IMR-90 (cell line): ENCODE results near the gene SV2B. TPM values are rescaled to one million over a fixed set of nuclear protein-coding genes. Genes with fewer than 3 reads are reported as not detected.

ENCODE experiments used
- ATAC-seq: fragments of 200-7000 bp; cut with Tn5 transposase; 2 replicates; pipeline ENCODE4 v1.9.1; 2020; ENCODE audit warnings: low read depth, mild to moderate bottlenecking, moderate library complexity
- BruUV-seq: library from RNA; stranded (reverse); fragments of 400-500 nt; replicated peaks from 2 replicates; lab custom pipeline; 2021; lab: Mats Ljungman, UMichigan
- CTCF ChIA-PET: fragments of 300-600 bp; formaldehyde crosslinking; extraction: SDS; loops from one replicate; lab custom pipeline; 2021; ENCODE audit warnings: antibody characterized with exemption; lab: Yijun Ruan, JAX
- POLR2A ChIA-PET: fragments of 300-600 bp; sonication (Branson Sonifier 250); formaldehyde crosslinking; loops from one replicate; lab custom pipeline; 2022; ENCODE audit warnings: antibody characterized with exemption; ENCODE audit not compliant: unreplicated experiment; lab: Charles Lee
- DNase-seq: peaks from one replicate; pipeline ENCODE4 v3.0.0; 2013
- H2AFZ ChIP-seq: replicated peaks from 2 replicates; pipeline ENCODE3; 2013; ENCODE audit warnings: low read length, mild to moderate bottlenecking; ENCODE audit not compliant: poor library complexity
- H2AK5ac ChIP-seq: 2 replicates; pipeline ENCODE4 v1.6.1; 2013; ENCODE audit warnings: low read depth, low read length, inconsistent platforms
- H2AK9ac ChIP-seq: replicated peaks from 2 replicates; pipeline ENCODE3; 2013; ENCODE audit warnings: mild to moderate bottlenecking, low read depth, low read length, moderate library complexity; ENCODE audit not compliant: poor library complexity
- H2BK120ac ChIP-seq: 2 replicates; pipeline ENCODE4 v1.6.1; 2013; ENCODE audit warnings: low read depth, low read length, inconsistent platforms
- H2BK15ac ChIP-seq: 3 replicates; pipeline ENCODE4 v1.6.1; 2013; ENCODE audit warnings: low read depth, low read length, inconsistent platforms
- H2BK20ac ChIP-seq: 2 replicates; pipeline ENCODE4 v1.6.1; 2013; ENCODE audit warnings: low read depth, mild to moderate bottlenecking, inconsistent platforms, low read length, moderate library complexity
- H2BK5ac ChIP-seq: 2 replicates; pipeline ENCODE4 v1.6.1; 2013; ENCODE audit warnings: mild to moderate bottlenecking, low read depth, low read length, inconsistent platforms; ENCODE audit not compliant: poor library complexity, severe bottlenecking
- H3K14ac ChIP-seq: replicated peaks from 2 replicates; pipeline ENCODE4 v1.6.1; 2013; ENCODE audit warnings: low read depth, low read length, inconsistent platforms
- H3K18ac ChIP-seq: 2 replicates; pipeline ENCODE4 v1.6.1; 2013; ENCODE audit warnings: low read depth, low read length, control low read depth
- H3K23ac ChIP-seq: 2 replicates; pipeline ENCODE4 v1.6.1; 2013; ENCODE audit warnings: low read depth, low read length, inconsistent platforms
- H3K27ac ChIP-seq: 2 replicates; pipeline ENCODE4 v1.5.1; 2013; ENCODE audit warnings: mild to moderate bottlenecking, control low read depth, low read length; ENCODE audit not compliant: insufficient read depth
- H3K27me3 ChIP-seq: 2 replicates; pipeline ENCODE4 v1.6.1; 2013; ENCODE audit warnings: low read length; ENCODE audit not compliant: control insufficient read depth, insufficient read depth
- H3K36me3 ChIP-seq: 2 replicates; pipeline ENCODE4 v1.6.1; 2013; ENCODE audit warnings: low read length, mixed read lengths; ENCODE audit not compliant: control insufficient read depth, insufficient read depth
- H3K4ac ChIP-seq: 2 replicates; pipeline ENCODE4 v1.6.1; 2013; ENCODE audit warnings: low read depth, low read length, inconsistent platforms
- H3K4me1 ChIP-seq: 2 replicates; pipeline ENCODE4 v1.6.1; 2013; ENCODE audit warnings: low read length, mixed read lengths; ENCODE audit not compliant: control insufficient read depth, insufficient read depth
- H3K4me2 ChIP-seq: 2 replicates; pipeline ENCODE4 v1.6.1; 2013; ENCODE audit warnings: low read depth, mild to moderate bottlenecking, control low read depth, low read length, moderate library complexity
- H3K4me3 ChIP-seq: 2 replicates; pipeline ENCODE4 v1.5.1; 2013; ENCODE audit warnings: low read depth, mild to moderate bottlenecking, control low read depth, low read length, moderate library complexity; ENCODE audit not compliant: insufficient read depth
- H3K56ac ChIP-seq: 2 replicates; pipeline ENCODE4 v1.6.1; 2013; ENCODE audit warnings: low read length, inconsistent platforms; ENCODE audit not compliant: insufficient read depth; ENCODE audit errors: extremely low read depth
- H3K79me1 ChIP-seq, 2 experiments: 2 replicates each; pipeline ENCODE4 v1.6.1; 2013; ENCODE audit warnings: low read length in 2 of 2, inconsistent platforms in 1 of 2, low read depth in 1 of 2
- H3K9ac ChIP-seq: 2 replicates; pipeline ENCODE4 v1.6.1; 2013; ENCODE audit warnings: low read depth, low read length, control low read depth
- H3K9me1 ChIP-seq: 2 replicates; pipeline ENCODE4 v1.6.1; 2013; ENCODE audit warnings: low read length, inconsistent platforms; ENCODE audit not compliant: insufficient read depth
- H3K9me3 ChIP-seq: 2 replicates; pipeline ENCODE4 v1.6.1; 2013; ENCODE audit warnings: low read length; ENCODE audit not compliant: control insufficient read depth, insufficient read depth
- H4K20me1 ChIP-seq: 2 replicates; pipeline ENCODE4 v1.6.1; 2013; ENCODE audit warnings: low read length, inconsistent platforms; ENCODE audit not compliant: insufficient read depth
- H4K5ac ChIP-seq: 2 replicates; pipeline ENCODE4 v1.6.1; 2013; ENCODE audit warnings: mild to moderate bottlenecking, low read depth, low read length, control low read depth
- H4K8ac ChIP-seq, 2 experiments: 2 replicates each; pipeline ENCODE4 v1.6.1; 2013; ENCODE audit warnings: low read depth in 2 of 2, low read length in 2 of 2, control low read depth in 1 of 2, inconsistent platforms in 1 of 2
- H4K91ac ChIP-seq: 2 replicates; pipeline ENCODE4 v1.6.1; 2013; ENCODE audit warnings: low read depth, low read length, inconsistent platforms; ENCODE audit not compliant: insufficient read depth
- CTCF ChIP-seq: conservative IDR thresholded peaks from 2 replicates; pipeline ENCODE4 v1.5.1; 2012; ENCODE audit warnings: mild to moderate bottlenecking, low read depth, low read length, improper control_type of control experiment
- ELK1 ChIP-seq: fragments of 150-350 bp; IDR thresholded peaks from 2 replicates; pipeline ENCODE4 v1.6.1; 2016; ENCODE audit warnings: low read depth, mild to moderate bottlenecking, low read length, moderate library complexity, borderline replicate concordance
- FOS ChIP-seq: fragments of 150-350 bp; IDR thresholded peaks from 2 replicates; pipeline ENCODE4 v1.6.1; 2016; ENCODE audit warnings: low read depth, low read length
- MAFK ChIP-seq: IDR thresholded peaks from 2 replicates; pipeline ENCODE4 v1.6.1; 2012; ENCODE audit warnings: low read depth, low read length, improper control_type of control experiment
- MAZ ChIP-seq: IDR thresholded peaks from 2 replicates; pipeline ENCODE4 v1.6.1; 2012; ENCODE audit warnings: low read depth, mild to moderate bottlenecking, low read length, improper control_type of control experiment, moderate library complexity, borderline replicate concordance
- POLR2A ChIP-seq: IDR thresholded peaks from 2 replicates; pipeline ENCODE4 v1.6.1; 2012; ENCODE audit warnings: mild to moderate bottlenecking, low read depth, low read length
- RAD21 ChIP-seq: IDR thresholded peaks from 2 replicates; pipeline ENCODE4 v1.6.1; 2012; ENCODE audit warnings: low read length, improper control_type of control experiment
- USF2 ChIP-seq: fragments of 150-350 bp; IDR thresholded peaks from 2 replicates; pipeline ENCODE4 v1.6.1; 2017; ENCODE audit warnings: mild to moderate bottlenecking, antibody characterized with exemption, low read length, low read depth
- WGBS, 2 experiments: methylation state at CpG; one replicate each; pipeline versions ENCODE4 v1.1.5 to v1.1.7; 2013; ENCODE audit warnings: missing lambda C conversion rate in 2 of 2; ENCODE audit not compliant: insufficient read length in 1 of 2; ENCODE audit errors: extremely low coverage in 2 of 2; 5-methylcytosine and 5-hydroxymethylcytosine counted together
- dilution Hi-C: fragments of 300-500 bp; cut with HindIII; formaldehyde crosslinking; loops from one replicate; pipeline ENCODE4 v1.14.3; 2018; ENCODE audit warnings: low sequenced_read_pairs; ENCODE audit not compliant: unreplicated experiment
- in situ Hi-C: fragments of 300-500 bp; cut with MboI; formaldehyde crosslinking; loops from 3 replicates; pipeline ENCODE4 v1.14.3; 2019; ENCODE audit warnings: low sequenced_read_pairs, inconsistent platforms, mixed read lengths
- intact Hi-C: fragments of 100-400 bp; cut with micrococcal nuclease; formaldehyde crosslinking; loops from 2 replicates; pipeline ENCODE4 v1.10.0; 2022
- polyA plus RNA-seq, 3 experiments: library from polyadenylated mRNA; depleted of rRNA; stranded (reverse); fragments of >200 nt; gene quantifications; 2 replicates each; pipeline ENCODE4 v1.2.3, GENCODE V29; 2012; ENCODE audit warnings: low replicate concordance in 1 of 3
- total RNA-seq: library from RNA; depleted of rRNA; stranded (reverse); fragments of >200 nt; gene quantifications from 2 replicates; pipeline ENCODE4 v1.2.3, GENCODE V29; 2012

Gene SV2B
- total and polyA plus RNA-seq, 2 of the 4 experiments (the other 2 are of a cell fraction) = not detected

GRCh38 chr15:91054816-91055215, 45.2 kb upstream of the SV2B start:
- WGBS, 2 experiments = no CpG with 5 or more reads among the region's 2 CpGs
- no peak overlapping the region for H2BK120ac ChIP-seq
- no peak overlapping the region for H2BK5ac ChIP-seq
- peaks cover 10% of the 10 kb centered on the region for H3K27me3 ChIP-seq
- TF ChIP-seq MAFK (no peak), MAZ (no peak), RAD21 (no peak), ELK1 (no peak), POLR2A (no peak), FOS (no peak), USF2 (no peak), CTCF (no peak)
- H3K36me3 ChIP-seq = no peaks in the 10 kb centered on the region
- DNase-seq = no peak
- no peaks in the 10 kb centered on the region for H3K9me3 ChIP-seq
- no peak overlapping the region for H2AFZ ChIP-seq
- no peak overlapping the region for H3K4me2 ChIP-seq
- H2AK5ac ChIP-seq = no peak overlapping the region
- no peak overlapping the region for H3K9ac ChIP-seq
- H3K18ac ChIP-seq = no peak overlapping the region
- no peak overlapping the region for H2AK9ac ChIP-seq
- no peak overlapping the region for H3K23ac ChIP-seq
- dilution Hi-C loops (loop anchor here (25.0 kb wide), 1 partner anchor 207 kb away; no protein-coding TSS in a partner anchor), intact Hi-C loops (loop anchor here (5.0 to 10.0 kb wide), 2 partner anchors 467 to 1030 kb away; no protein-coding TSS in a partner anchor), in situ Hi-C loops (loop anchor here (5.0 kb wide), 2 partner anchors 167 to 217 kb away; no protein-coding TSS in a partner anchor)
- POLR2A ChIA-PET = no interaction called here
- no peak overlapping the region for H4K8ac ChIP-seq
- H4K91ac ChIP-seq = no peak overlapping the region
- H3K79me1 ChIP-seq = no peaks in the 10 kb centered on the region
- no TSS peak for BruUV-seq
- no peak overlapping the region for H3K4ac ChIP-seq
- H3K9me1 ChIP-seq = no peaks in the 10 kb centered on the region
- no peak for ATAC-seq
- H3K4me1 ChIP-seq = peaks cover 2% of the 10 kb centered on the region; the same call in 1 of the 2 replicates
- no peak overlapping the region for H4K5ac ChIP-seq
- no peak overlapping the region for H3K27ac ChIP-seq
- no peak overlapping the region for H3K4me3 ChIP-seq
- CTCF ChIA-PET = no interaction called here
- H4K20me1 ChIP-seq = no peaks in the 10 kb centered on the region
- no peak overlapping the region for H3K56ac ChIP-seq
- no peak overlapping the region for H2BK20ac ChIP-seq
- no peak overlapping the region for H3K14ac ChIP-seq
- no peak overlapping the region for H2BK15ac ChIP-seq
